Measurements from ENCODE around the gene AEBP1. TPM values are rescaled to one million over a fixed set of nuclear protein-coding genes. Genes with fewer than 3 reads are reported as not detected.

The AEBP1 gene
- total RNA-seq, 2 experiments from 2014 or later, result 35.0 to 64.2 TPM

- no peak for TF ChIP-seq EZH2phosphoT487 (IDR thresholded peaks at IDR 0.05; ENCODE audit: borderline replicate concordance, low read depth, low read length)
- no peak for TF ChIP-seq CTCF (conservative IDR thresholded peaks at IDR 0.05; ENCODE audit: low read length)
- Histone ChIP-seq H3K9me3 (ENCODE audit: low read length) (no peaks in the 10 kb centered on the region), H3K79me2 (ENCODE audit: insufficient read depth, low read depth, low read length) (no peaks in the 10 kb centered on the region), H3K36me3 (ENCODE audit: insufficient read depth, low read length) (peaks cover 64% of the 10 kb centered on the region), H3K4me1 (ENCODE audit: insufficient read depth, low read length, poor library complexity, severe bottlenecking) (peaks cover 31% of the 10 kb centered on the region), H3K4me3 (ENCODE audit: low read depth, low read length, poor library complexity, severe bottlenecking) (no peak overlapping the region), H2AFZ (ENCODE audit: low read length) (no peak overlapping the region), H4K20me1 (ENCODE audit: insufficient read depth, low read length) (no peaks in the 10 kb centered on the region), H3K9me2 (ENCODE audit: insufficient read depth, low read length) (no peaks in the 10 kb centered on the region), H3K4me2 (ENCODE audit: low read length) (no peak overlapping the region), H3K27ac (ENCODE audit: low read depth, low read length, poor library complexity, severe bottlenecking) (no peak overlapping the region)
- ChIA-PET CTCF (ENCODE audit: unreplicated experiment) (no interaction called here), POLR2A (interaction anchor here (0.6 kb wide), 1 partner anchor 27 kb away, joined by 3 read pairs; no protein-coding TSS in a partner anchor)
- BruUV-seq (replicated peaks), result no TSS peak
- DNase-seq (ENCODE audit: low spot score), result no peak
- intact Hi-C loops (cut with micrococcal nuclease; ENCODE audit: unreplicated experiment), result no loop called here
Observed at GRCh38 chr7:44061645-44062179, 42.4 kb upstream of the AEBP1 start.

DNA sequence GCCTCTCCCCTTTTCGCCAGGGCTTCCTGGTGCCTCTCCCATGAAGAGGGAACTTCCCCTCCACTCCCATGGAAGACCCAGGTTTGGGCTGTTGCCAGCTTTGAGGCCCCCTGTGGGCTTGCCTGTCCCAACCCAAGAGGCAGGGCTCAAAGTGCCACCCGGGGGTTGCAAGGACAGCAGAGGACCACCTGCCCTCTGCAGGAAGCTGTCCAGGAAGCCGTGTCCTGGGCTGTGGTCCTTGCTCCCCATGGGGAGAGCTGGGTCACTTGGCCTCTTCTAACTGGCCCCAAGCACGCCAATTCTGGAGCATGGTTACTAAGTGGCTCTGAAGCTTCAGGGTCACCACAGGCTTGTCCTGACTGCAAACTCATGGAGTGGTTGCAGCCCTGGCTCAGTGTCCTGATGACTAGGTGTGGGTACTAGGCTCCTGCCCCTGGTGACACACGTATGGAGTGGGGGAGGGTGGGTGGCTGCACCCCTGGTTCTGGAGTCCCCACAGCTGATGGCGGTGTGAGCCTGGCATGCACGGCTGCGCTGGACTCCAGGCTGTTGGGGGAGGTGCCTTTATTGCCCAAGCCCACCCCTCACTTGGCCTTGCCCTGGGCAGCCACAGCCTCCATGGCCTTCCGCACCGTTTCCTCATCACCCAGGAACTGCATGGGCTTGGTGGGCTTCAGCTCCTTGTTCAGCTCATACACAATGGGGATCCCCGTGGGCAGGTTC lies 41.8 kb upstream of the AEBP1 start:
- ChIA-PET CTCF (ENCODE audit: unreplicated experiment) (no interaction called here), POLR2A (interaction anchor here (0.6 kb wide), 1 partner anchor 26 kb away, joined by 3 read pairs; no protein-coding TSS in a partner anchor)
- Histone ChIP-seq H3K4me1 (ENCODE audit: insufficient read depth, low read length, poor library complexity, severe bottlenecking) (peaks cover 29% of the 10 kb centered on the region), H4K20me1 (ENCODE audit: insufficient read depth, low read length) (no peaks in the 10 kb centered on the region), H2AFZ (ENCODE audit: low read length) (no peak overlapping the region), H3K4me3 (ENCODE audit: low read depth, low read length, poor library complexity, severe bottlenecking) (no peak overlapping the region), H3K79me2 (ENCODE audit: insufficient read depth, low read depth, low read length) (no peaks in the 10 kb centered on the region), H3K4me2 (ENCODE audit: low read length) (no peak overlapping the region), H3K9me3 (ENCODE audit: low read length) (no peaks in the 10 kb centered on the region), H3K27ac (ENCODE audit: low read depth, low read length, poor library complexity, severe bottlenecking) (no peak overlapping the region), H3K36me3 (ENCODE audit: insufficient read depth, low read length) (peaks cover 57% of the 10 kb centered on the region), H3K9me2 (ENCODE audit: insufficient read depth, low read length) (no peaks in the 10 kb centered on the region)
- DNase-seq (ENCODE audit: low spot score), result no peak
- intact Hi-C loops (cut with micrococcal nuclease; ENCODE audit: unreplicated experiment), result no loop called here
- no TSS peak for BruUV-seq (replicated peaks)
- TF ChIP-seq CTCF (conservative IDR thresholded peaks at IDR 0.05; ENCODE audit: low read length) (no peak), EZH2phosphoT487 (IDR thresholded peaks at IDR 0.05; ENCODE audit: borderline replicate concordance, low read depth, low read length) (no peak)

- no peaks in the 10 kb centered on the region for H4K20me1 ChIP-seq (ENCODE audit: insufficient read depth, low read length)
- ChIA-PET POLR2A (no interaction called here), CTCF (ENCODE audit: unreplicated experiment) (no interaction called here)
- H3K79me2 ChIP-seq (ENCODE audit: insufficient read depth, low read depth, low read length), result no peaks in the 10 kb centered on the region
- no peaks in the 10 kb centered on the region for H3K9me3 ChIP-seq (ENCODE audit: low read length)
- H2AFZ ChIP-seq (ENCODE audit: low read length), result no peak overlapping the region
- no peak overlapping the region for H3K4me3 ChIP-seq (ENCODE audit: low read depth, low read length, poor library complexity, severe bottlenecking)
- peaks cover 52% of the 10 kb centered on the region for H3K36me3 ChIP-seq (ENCODE audit: insufficient read depth, low read length)
- H3K4me2 ChIP-seq (ENCODE audit: low read length), result no peak overlapping the region
- DNase-seq (ENCODE audit: low spot score), result no peak
- intact Hi-C loops (cut with micrococcal nuclease; ENCODE audit: unreplicated experiment), result no loop called here
- no TSS peak for BruUV-seq (replicated peaks)
- no peaks in the 10 kb centered on the region for H3K9me2 ChIP-seq (ENCODE audit: insufficient read depth, low read length)
- TF ChIP-seq EZH2phosphoT487 (IDR thresholded peaks at IDR 0.05; ENCODE audit: borderline replicate concordance, low read depth, low read length), result no peak
- H3K4me1 ChIP-seq (ENCODE audit: insufficient read depth, low read length, poor library complexity, severe bottlenecking), result peaks cover 23% of the 10 kb centered on the region
- H3K27ac ChIP-seq (ENCODE audit: low read depth, low read length, poor library complexity, severe bottlenecking), result no peak overlapping the region
Observed at GRCh38 chr7:44062903-44063295, 41.2 kb upstream of the AEBP1 start.

All from OCI-LY7 (cell line).